ENCODE data around the gene FAM20A. TPM values are rescaled to one million over a fixed set of nuclear protein-coding genes. Genes with fewer than 3 reads are reported as not detected.

FAM20A gene
- total and polyA plus RNA-seq, 9 of the 15 experiments (the other 6 are each of a cell fraction or from before 2014, with no cell fraction given) = 0.07 TPM; not detected in 8

GRCh38 chr17:68572138-68572842 lies 28.9 kb downstream of the FAM20A start:
- POLR2A ChIA-PET = no interaction called here
- CTCF ChIA-PET (ENCODE audit: low intra/inter-chr PET ratio) = no interaction called here
- no peak for FAIRE-seq
- Histone ChIP-seq H3K36me3 (ENCODE audit: control insufficient read depth, insufficient read depth, low read length) (no peaks in the 10 kb centered on the region), H3K9me1 (ENCODE audit: control insufficient read depth, insufficient read depth, low read length) (no peaks in the 10 kb centered on the region), H3K4me3 (no peak overlapping the region), H2AFZ (ENCODE audit: low read depth, low read length) (no peak overlapping the region), H3K9ac (ENCODE audit: insufficient read depth in 1 of 2, low read depth in 2 of 2, low read length in 2 of 2) (no peak overlapping the region), H3K9me3 (replicated peaks; ENCODE audit: control insufficient read depth, insufficient read depth, low read depth, low read length) (no peaks in the 10 kb centered on the region), H3K4me2 (ENCODE audit: insufficient read depth, low read length) (no peak overlapping the region), H3K4me1 (replicated peaks in 1 of 2; ENCODE audit: control insufficient read depth in 2 of 2, insufficient read depth in 2 of 2, low read length in 2 of 2) (no peaks in the 10 kb centered on the region), H3K79me2 (ENCODE audit: control insufficient read depth, insufficient read depth, low read length) (no peaks in the 10 kb centered on the region), H3K27me3 (ENCODE audit: control insufficient read depth in 2 of 2, insufficient read depth in 2 of 2, low read length in 2 of 2) (peaks cover 2 to 16% of the 10 kb centered on the region in 2 experiments; a peak in 3 of 5 replicates), H3K27ac (ENCODE audit: extremely low read depth, low read depth, low read length) (no peak overlapping the region), H4K20me1 (replicated peaks; ENCODE audit: control insufficient read depth, insufficient read depth, low read length) (no peaks in the 10 kb centered on the region)
- WGBS (ENCODE audit: insufficient coverage, low coverage, missing lambda C conversion rate) = 0% methylated on average over 6 of the region's 6 CpGs
- no peak for TF ChIP-seq MEF2D (tag; conservative IDR thresholded peaks at IDR 0.05; ENCODE audit: low read depth)
- TF ChIP-seq RNF2 (IDR thresholded peaks at IDR 0.05) = no peak
- TF ChIP-seq ZNF134 (CRISPR knock-in tag; conservative IDR thresholded peaks at IDR 0.05) = no peak
- TF ChIP-seq BRF1 (IDR thresholded peaks at IDR 0.05; ENCODE audit: borderline replicate concordance, extremely low read depth, insufficient read length) = no peak
- no peak for TF ChIP-seq U2AF1 (optimal IDR thresholded peaks at IDR 0.05; ENCODE audit: low read depth, low read length)
- no peak for TF ChIP-seq ZKSCAN1 (IDR thresholded peaks at IDR 0.05; ENCODE audit: low read depth, low read length)
- no peak for TF ChIP-seq HNRNPK (IDR thresholded peaks at IDR 0.05; ENCODE audit: low read depth, low read length, poor library complexity, severe bottlenecking)
- peak; percentile 38 for TF ChIP-seq CEBPB (tag; IDR thresholded peaks at IDR 0.05)
- TF ChIP-seq C11orf30 (IDR thresholded peaks at IDR 0.05; ENCODE audit: low read depth) = peak; percentile 64
- TF ChIP-seq ZNF316 (IDR thresholded peaks at IDR 0.05) = peak; percentile 79
- no peak for TF ChIP-seq BHLHE40 (IDR thresholded peaks at IDR 0.05; ENCODE audit: low read length)
- TF ChIP-seq, protein P1, sequence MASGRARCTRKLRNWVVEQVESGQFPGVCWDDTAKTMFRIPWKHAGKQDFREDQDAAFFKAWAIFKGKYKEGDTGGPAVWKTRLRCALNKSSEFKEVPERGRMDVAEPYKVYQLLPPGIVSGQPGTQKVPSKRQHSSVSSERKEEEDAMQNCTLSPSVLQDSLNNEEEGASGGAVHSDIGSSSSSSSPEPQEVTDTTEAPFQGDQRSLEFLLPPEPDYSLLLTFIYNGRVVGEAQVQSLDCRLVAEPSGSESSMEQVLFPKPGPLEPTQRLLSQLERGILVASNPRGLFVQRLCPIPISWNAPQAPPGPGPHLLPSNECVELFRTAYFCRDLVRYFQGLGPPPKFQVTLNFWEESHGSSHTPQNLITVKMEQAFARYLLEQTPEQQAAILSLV (tag; IDR thresholded peaks at IDR 0.05) = no peak
- TF ChIP-seq PCBP2 (IDR thresholded peaks at IDR 0.05; ENCODE audit: low read depth, low read length, poor library complexity, severe bottlenecking) = no peak
- TF ChIP-seq MAFK (IDR thresholded peaks at IDR 0.05; ENCODE audit: low read length) = peak; percentile 18; the same call in 1 of the 2 replicates
- no peak for TF ChIP-seq DDX20 (tag; IDR thresholded peaks at IDR 0.05; ENCODE audit: low read depth)
- TF ChIP-seq, protein P2, sequence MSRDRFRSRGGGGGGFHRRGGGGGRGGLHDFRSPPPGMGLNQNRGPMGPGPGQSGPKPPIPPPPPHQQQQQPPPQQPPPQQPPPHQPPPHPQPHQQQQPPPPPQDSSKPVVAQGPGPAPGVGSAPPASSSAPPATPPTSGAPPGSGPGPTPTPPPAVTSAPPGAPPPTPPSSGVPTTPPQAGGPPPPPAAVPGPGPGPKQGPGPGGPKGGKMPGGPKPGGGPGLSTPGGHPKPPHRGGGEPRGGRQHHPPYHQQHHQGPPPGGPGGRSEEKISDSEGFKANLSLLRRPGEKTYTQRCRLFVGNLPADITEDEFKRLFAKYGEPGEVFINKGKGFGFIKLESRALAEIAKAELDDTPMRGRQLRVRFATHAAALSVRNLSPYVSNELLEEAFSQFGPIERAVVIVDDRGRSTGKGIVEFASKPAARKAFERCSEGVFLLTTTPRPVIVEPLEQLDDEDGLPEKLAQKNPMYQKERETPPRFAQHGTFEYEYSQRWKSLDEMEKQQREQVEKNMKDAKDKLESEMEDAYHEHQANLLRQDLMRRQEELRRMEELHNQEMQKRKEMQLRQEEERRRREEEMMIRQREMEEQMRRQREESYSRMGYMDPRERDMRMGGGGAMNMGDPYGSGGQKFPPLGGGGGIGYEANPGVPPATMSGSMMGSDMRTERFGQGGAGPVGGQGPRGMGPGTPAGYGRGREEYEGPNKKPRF (IDR thresholded peaks at IDR 0.05; ENCODE audit: low read depth, low read length) = no peak
- TF ChIP-seq MAFG (tag; conservative IDR thresholded peaks at IDR 0.05) = peak; percentile 63
- ATAC-seq = no peak
- no peak for DNase-seq (ENCODE audit: extremely low read depth in 1 of 4, low spot score in 3 of 4)
- in situ Hi-C loops (cut with MboI) = no loop called here
- intact Hi-C loops (cut with micrococcal nuclease) = no loop called here
- no TSS peak for BruUV-seq (replicated peaks)

Measured in K562 (cell line).